Parietal lobe (tissue), 1 donor: ENCODE measurements around the gene ASAP3. TPM values are rescaled to one million over a fixed set of nuclear protein-coding genes. Genes with fewer than 3 reads are reported as not detected.

ENCODE experiments used
- total RNA-seq: library from RNA; depleted of rRNA; stranded (reverse); fragments of >200 nt; gene quantifications from one replicate; pipeline ENCODE4 v1.2.3, GENCODE V29; 2014

Gene ASAP3
- total RNA-seq = 9.7 TPM

DNA sequence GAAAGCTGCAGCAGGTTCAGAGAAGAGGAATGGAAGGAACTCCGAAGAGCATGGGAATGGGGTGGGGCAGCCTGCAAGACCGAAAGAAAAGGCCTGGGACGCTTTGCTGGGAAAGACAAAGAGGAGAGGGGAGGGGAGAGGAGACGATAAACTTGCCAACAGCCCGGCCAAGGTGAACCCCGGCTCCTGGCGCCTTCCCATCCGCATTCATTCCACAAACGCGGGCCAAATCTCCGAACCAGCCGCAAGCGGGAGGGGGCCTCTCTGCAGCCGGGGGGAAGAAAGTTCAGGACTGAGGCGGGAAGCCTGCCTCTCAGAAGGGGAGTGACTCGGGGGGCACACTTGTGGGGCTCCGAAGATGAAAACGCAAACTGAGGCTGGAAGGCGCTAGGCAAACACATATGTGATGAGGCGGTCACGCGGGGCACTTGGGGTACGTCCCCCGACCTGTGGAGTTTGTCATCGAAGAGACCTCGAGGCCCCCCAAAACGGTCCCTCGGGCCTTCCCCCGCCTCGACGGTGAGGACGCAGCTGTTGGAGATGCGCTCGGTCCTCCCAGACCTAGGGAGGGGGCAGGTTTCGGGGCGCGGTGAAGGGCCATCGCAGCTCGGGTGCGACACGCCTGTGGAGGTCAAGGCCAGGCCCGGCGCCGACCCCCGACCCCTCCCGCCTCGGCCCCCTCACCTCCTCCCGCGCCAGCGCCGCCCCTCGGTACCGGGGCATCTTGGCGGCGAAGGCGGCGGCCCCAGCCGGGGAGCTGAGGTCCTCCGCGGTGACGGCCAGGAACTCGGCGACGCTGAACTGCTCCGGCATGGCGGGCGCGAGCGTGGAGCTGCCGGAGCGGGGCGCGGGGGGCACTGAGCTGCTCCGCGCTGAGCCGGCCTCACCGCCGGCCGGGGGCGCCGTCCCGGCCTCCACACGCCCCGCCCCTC, at the start of gene ASAP3:
ASAP3 (minus strand) TSS at position 859 of the 932 bp plus-strand sequence; CDS start at position 813, 46 bp downstream.

DNA sequence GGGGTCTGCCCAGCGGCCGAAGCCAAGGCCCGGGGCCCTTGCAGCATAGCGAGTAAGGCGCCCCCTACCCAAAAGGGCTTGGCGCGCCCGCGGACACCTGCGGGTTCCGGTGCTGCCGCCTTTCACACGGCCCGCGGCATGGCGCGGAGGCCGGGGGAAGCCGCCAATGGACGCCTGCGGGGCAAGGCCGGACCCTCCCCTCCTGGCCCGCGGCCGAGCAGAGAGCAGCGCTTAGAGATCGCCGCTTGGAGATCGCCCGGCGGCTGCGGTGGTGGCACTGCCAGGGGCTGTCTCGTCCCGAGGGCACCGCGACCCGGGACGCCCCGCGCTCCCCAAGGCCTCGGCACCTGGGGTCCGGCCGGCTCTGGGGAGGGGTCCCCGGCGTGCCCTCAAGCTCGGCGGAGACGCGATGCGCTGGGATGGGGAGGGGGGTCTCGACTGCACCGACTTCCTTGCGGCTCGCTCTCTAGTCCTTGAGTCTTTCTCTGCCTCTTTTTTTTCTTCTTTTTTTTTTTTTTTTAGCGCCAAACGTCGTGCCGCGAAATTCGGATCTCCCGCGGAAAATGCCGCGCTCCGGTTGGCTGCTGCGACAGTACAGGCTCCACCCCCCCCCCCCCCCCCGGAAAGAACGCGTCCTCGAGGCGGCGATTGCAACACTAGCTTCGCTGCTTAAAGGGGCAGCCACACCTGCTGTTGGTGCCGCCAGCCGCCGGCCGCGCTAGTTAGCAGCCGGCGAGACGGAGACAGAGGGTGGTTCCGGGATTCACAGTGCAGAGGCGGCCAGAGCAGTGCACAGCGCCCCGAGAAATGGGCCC, 47.0 kb upstream of the ASAP3 start, which contains the start of gene E2F2:
E2F2 (minus strand) TSS at position 487 of the 815 bp plus-strand sequence; CDS start at position 47, 440 bp downstream.

DNA sequence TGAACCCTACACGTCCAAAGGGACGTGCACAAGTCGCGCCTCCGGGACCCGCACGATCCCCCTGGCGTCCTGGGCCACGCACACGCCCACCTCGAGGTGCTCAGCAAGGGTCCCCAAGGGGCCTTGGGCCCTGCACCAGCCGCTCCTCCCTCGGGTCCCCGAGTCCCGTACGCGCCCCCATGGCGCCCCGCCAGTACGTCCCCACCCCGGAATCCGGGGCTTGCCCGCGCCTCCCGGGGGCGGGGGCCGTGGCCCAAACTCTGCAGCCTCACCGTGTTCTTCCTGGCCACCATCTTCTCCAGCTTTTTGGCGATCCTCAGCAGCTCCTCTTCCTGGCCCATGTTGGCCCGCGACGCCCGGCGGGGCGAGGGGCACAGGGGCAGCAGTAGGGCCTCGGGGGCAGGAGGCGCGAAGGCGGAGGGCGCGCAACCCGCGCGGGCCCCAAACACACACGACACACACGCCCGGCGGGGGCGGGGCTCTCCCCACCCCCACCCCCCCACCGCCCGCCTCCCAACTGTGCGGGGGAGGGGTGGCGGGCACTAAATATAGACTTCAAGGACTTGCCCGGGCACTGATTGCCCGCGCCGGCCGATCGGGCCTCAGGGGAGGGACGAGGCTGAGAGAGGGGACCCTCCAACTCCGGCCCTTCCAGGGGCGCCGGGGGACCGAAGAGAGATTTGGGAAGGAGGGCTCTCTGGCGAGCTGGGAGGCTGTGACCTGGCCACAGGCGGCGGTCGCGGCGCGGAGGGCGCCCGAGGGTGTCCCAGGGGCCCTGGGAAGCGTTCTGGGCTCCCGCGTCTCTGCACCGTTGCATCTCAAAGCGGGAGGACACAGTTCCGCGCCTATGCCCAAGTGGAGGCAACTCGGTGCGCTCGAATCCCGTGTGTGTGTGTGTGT, 59.4 kb downstream of the ASAP3 start, which contains the start of gene TCEA3:
TCEA3 (minus strand) TSS at position 456 of the 900 bp plus-strand sequence; CDS start at position 341, 115 bp downstream.

Other genes with a start within 250 kb of the ASAP3 start
- 229 TPM for gene HNRNPR, start 139.9 kb downstream of the ASAP3 start, total RNA-seq
- 74.2 TPM for gene ZNF436, start 114.3 kb downstream of the ASAP3 start, total RNA-seq
- 2.2 TPM for gene TCEA3, start 59.4 kb downstream of the ASAP3 start, total RNA-seq
- 3.4 TPM for gene E2F2, start 47.1 kb upstream of the ASAP3 start, total RNA-seq
- gene ID3, start 75.3 kb upstream of the ASAP3 start, total RNA-seq = 11.9 TPM
- gene RPL11, start 207.6 kb upstream of the ASAP3 start, total RNA-seq = 596 TPM